ENCODE measurements around the gene CHML. TPM values are rescaled to one million over a fixed set of nuclear protein-coding genes. Genes with fewer than 3 reads are reported as not detected.

Gene CHML
- total and polyA plus RNA-seq, 10 of the 15 experiments (the other 5 are each of a cell fraction or from before 2014, with no cell fraction given), result 2.0 to 15.5 (median 6.0) TPM

GRCh38 chr1:241607497-241607896 lies 32.7 kb downstream of the CHML start (continued):
- TF ChIP-seq FOS (IDR thresholded peaks at IDR 0.05; ENCODE audit: borderline replicate concordance, extremely low read depth, insufficient read length), result no peak

GRCh38 chr1:241606544-241606943 lies 33.6 kb downstream of the CHML start:
- TF ChIP-seq ZNF687 (IDR thresholded peaks at IDR 0.05), result no peak
- no peak for TF ChIP-seq ATF7 (IDR thresholded peaks at IDR 0.05; ENCODE audit: low read depth)
- TF ChIP-seq ZNF622 (IDR thresholded peaks at IDR 0.05), result no peak
- TF ChIP-seq BRCA1 (IDR thresholded peaks at IDR 0.05; ENCODE audit: low read depth, low read length), result no peak
- TF ChIP-seq EGR1 (IDR thresholded peaks at IDR 0.05; ENCODE audit: borderline replicate concordance in 1 of 2, low read depth in 2 of 2, low read length in 2 of 2), result no peak
- TF ChIP-seq NR2F1 (conservative IDR thresholded peaks at IDR 0.05), result no peak
- TF ChIP-seq ZBTB4 (CRISPR knock-in tag; IDR thresholded peaks at IDR 0.05), result no peak
- TF ChIP-seq NFXL1 (IDR thresholded peaks at IDR 0.05; ENCODE audit: borderline replicate concordance), result no peak
- no peak for TF ChIP-seq SIN3A (IDR thresholded peaks at IDR 0.05; ENCODE audit: low read depth, low read length)
- TF ChIP-seq KLF5 (IDR thresholded peaks at IDR 0.05; ENCODE audit: partially characterized antibody), result no peak
- TF ChIP-seq USF1 (IDR thresholded peaks at IDR 0.05; ENCODE audit: borderline replicate concordance, extremely low read length, insufficient read depth, low read depth, low read length), result no peak
- no peak for TF ChIP-seq ZNF384 (IDR thresholded peaks at IDR 0.05; ENCODE audit: borderline replicate concordance, low read depth, low read length)
- no peak for TF ChIP-seq PML (IDR thresholded peaks at IDR 0.05; ENCODE audit: low read length)
- ATAC-seq (no peak), DNase-seq (ENCODE audit: low read depth, low spot score) (no peak), FAIRE-seq (no peak)
- H3K9ac ChIP-seq (ENCODE audit: control insufficient read depth, insufficient read depth, low read length), result no peak overlapping the region
- peaks cover 5% of the 10 kb centered on the region; the same call in 1 of the 2 replicates for H3K4me1 ChIP-seq (ENCODE audit: control insufficient read depth, insufficient read depth, low read length)
- no peak overlapping the region for H3K4me3 ChIP-seq
- ChIA-PET RAD21 (ENCODE audit: unreplicated experiment) (no interaction called here), CTCF (interaction anchor here (1.4 kb wide), 1 partner anchor 12 kb away, joined by 3 read pairs; no protein-coding TSS in a partner anchor), POLR2A (no interaction called here), SMC1A (ENCODE audit: uncharacterized antibody, unreplicated experiment) (interaction anchor here (1.0 kb wide), 1 partner anchor 71 kb away, joined by 3 read pairs; no protein-coding TSS in a partner anchor)
- no peaks in the 10 kb centered on the region for H3K27me3 ChIP-seq (replicated peaks in 1 of 2; ENCODE audit: control insufficient read depth in 2 of 2, insufficient read depth in 2 of 2, low read length in 1 of 2)
- no peak overlapping the region for H2AFZ ChIP-seq (ENCODE audit: control insufficient read depth, low read depth, low read length)
- no peak overlapping the region for H3K27ac ChIP-seq (ENCODE audit: control insufficient read depth, insufficient read depth)
- BruUV-seq (replicated peaks), result no TSS peak
- no peak overlapping the region for H3K4me2 ChIP-seq (ENCODE audit: control insufficient read depth, insufficient read depth)
- no peaks in the 10 kb centered on the region for H4K20me1 ChIP-seq (ENCODE audit: control insufficient read depth, insufficient read depth)
- no peaks in the 10 kb centered on the region for H3K36me3 ChIP-seq (ENCODE audit: control insufficient read depth in 2 of 2, insufficient read depth in 2 of 2, low read length in 1 of 2)
- WGBS (ENCODE audit: insufficient coverage, insufficient replicate concordance, low lambda C conversion rate, missing lambda C conversion rate), result 70% methylated on average over 5 of the region's 5 CpGs
- H3K9me3 ChIP-seq (replicated peaks; ENCODE audit: control insufficient read depth, insufficient read depth, low read length), result no peaks in the 10 kb centered on the region
- in situ Hi-C loops (cut with MboI), result no loop called here
- H3K79me2 ChIP-seq (ENCODE audit: control insufficient read depth, insufficient read depth, low read length), result no peaks in the 10 kb centered on the region
- intact Hi-C loops (cut with micrococcal nuclease; ENCODE audit: unreplicated experiment), result no loop called here

Measured in GM12878 (cell line).